ENCODE data around the gene HMCN2.

GRCh38 chr9:130266236-130267098 is 907 bp downstream of the HMCN2 start:
- TF ChIP-seq EZH2phosphoT487 (IDR thresholded peaks at IDR 0.05; ENCODE audit: low read depth, severe bottlenecking, unreplicated experiment) (no peak), EZH2 (IDR thresholded peaks at IDR 0.05; ENCODE audit: borderline replicate concordance) (no peak)
- TF ChIP-seq, protein P1, sequence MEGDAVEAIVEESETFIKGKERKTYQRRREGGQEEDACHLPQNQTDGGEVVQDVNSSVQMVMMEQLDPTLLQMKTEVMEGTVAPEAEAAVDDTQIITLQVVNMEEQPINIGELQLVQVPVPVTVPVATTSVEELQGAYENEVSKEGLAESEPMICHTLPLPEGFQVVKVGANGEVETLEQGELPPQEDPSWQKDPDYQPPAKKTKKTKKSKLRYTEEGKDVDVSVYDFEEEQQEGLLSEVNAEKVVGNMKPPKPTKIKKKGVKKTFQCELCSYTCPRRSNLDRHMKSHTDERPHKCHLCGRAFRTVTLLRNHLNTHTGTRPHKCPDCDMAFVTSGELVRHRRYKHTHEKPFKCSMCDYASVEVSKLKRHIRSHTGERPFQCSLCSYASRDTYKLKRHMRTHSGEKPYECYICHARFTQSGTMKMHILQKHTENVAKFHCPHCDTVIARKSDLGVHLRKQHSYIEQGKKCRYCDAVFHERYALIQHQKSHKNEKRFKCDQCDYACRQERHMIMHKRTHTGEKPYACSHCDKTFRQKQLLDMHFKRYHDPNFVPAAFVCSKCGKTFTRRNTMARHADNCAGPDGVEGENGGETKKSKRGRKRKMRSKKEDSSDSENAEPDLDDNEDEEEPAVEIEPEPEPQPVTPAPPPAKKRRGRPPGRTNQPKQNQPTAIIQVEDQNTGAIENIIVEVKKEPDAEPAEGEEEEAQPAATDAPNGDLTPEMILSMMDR (IDR thresholded peaks at IDR 0.05; ENCODE audit: poor library complexity): no peak

Data from hepatocyte (in vitro differentiated cells).